ENCODE measurements around the gene ZNF280B.
"Not testable (repeated sequence)": the region's sequence is repeated elsewhere in the genome, so short reads cannot be mapped to it uniquely, and the experiment has no call there.

The ZNF280B gene

GRCh38 chr22:22469527-22469926, 39.0 kb downstream of the ZNF280B start:
- ChIA-PET POLR2A (no interaction called here), CTCF (no interaction called here)
- no peak for DNase-seq (ENCODE audit: extremely low spot score)
- TF ChIP-seq ELF4 (IDR thresholded peaks at IDR 0.05): no peak
- no peak for TF ChIP-seq FOXM1 (IDR thresholded peaks at IDR 0.05; ENCODE audit: borderline replicate concordance)
- TF ChIP-seq SP1 (IDR thresholded peaks at IDR 0.05): no peak
- no peak for TF ChIP-seq CTBP1 (IDR thresholded peaks at IDR 0.05; ENCODE audit: borderline replicate concordance)
- no peak for TF ChIP-seq LEF1 (IDR thresholded peaks at IDR 0.05; ENCODE audit: borderline replicate concordance)
- TF ChIP-seq PKNOX1 (IDR thresholded peaks at IDR 0.05): no peak
- no peak for TF ChIP-seq SUZ12 (IDR thresholded peaks at IDR 0.05)
- TF ChIP-seq FOXA1 (IDR thresholded peaks at IDR 0.05): no peak

GRCh38 chr22:22468794-22469469, 39.6 kb downstream of the ZNF280B start:
- POLR2A ChIA-PET: not testable (repeated sequence)

GRCh38 chr22:22467112-22467511, 41.4 kb downstream of the ZNF280B start:
- no peak for DNase-seq (ENCODE audit: extremely low spot score)
- ChIA-PET CTCF (no interaction called here), POLR2A (no interaction called here)

More at GRCh38 chr22:22468794-22469469, 39.6 kb downstream of the ZNF280B start:
- CTCF ChIA-PET; DNase-seq (ENCODE audit: extremely low spot score): not testable (repeated sequence)

GRCh38 chr22:22465782-22466181, 42.8 kb downstream of the ZNF280B start:
- DNase-seq (ENCODE audit: extremely low spot score): no peak
- CTCF ChIA-PET: no interaction called here
- POLR2A ChIA-PET: no interaction called here
- TF ChIP-seq LEF1 (IDR thresholded peaks at IDR 0.05; ENCODE audit: borderline replicate concordance) (no peak), BHLHE40 (IDR thresholded peaks at IDR 0.05; ENCODE audit: borderline replicate concordance) (no peak), FOXM1 (IDR thresholded peaks at IDR 0.05; ENCODE audit: borderline replicate concordance) (no peak), CTBP1 (IDR thresholded peaks at IDR 0.05; ENCODE audit: borderline replicate concordance) (no peak), ELF4 (IDR thresholded peaks at IDR 0.05) (no peak), FOXK2 (IDR thresholded peaks at IDR 0.05) (no peak), L3MBTL2 (conservative IDR thresholded peaks at IDR 0.05) (no peak), FOXA1 (IDR thresholded peaks at IDR 0.05) (no peak), TARDBP (IDR thresholded peaks at IDR 0.05) (no peak), PKNOX1 (IDR thresholded peaks at IDR 0.05) (no peak), ARNT (IDR thresholded peaks at IDR 0.05) (no peak), NFRKB (IDR thresholded peaks at IDR 0.05) (no peak), SUZ12 (IDR thresholded peaks at IDR 0.05) (no peak), HDGF (IDR thresholded peaks at IDR 0.05; ENCODE audit: borderline replicate concordance) (no peak), ZNF384 (IDR thresholded peaks at IDR 0.05) (no peak), SP1 (IDR thresholded peaks at IDR 0.05) (no peak)

More at GRCh38 chr22:22467112-22467511, 41.4 kb downstream of the ZNF280B start:
- no peak for TF ChIP-seq CTBP1 (IDR thresholded peaks at IDR 0.05; ENCODE audit: borderline replicate concordance)
- TF ChIP-seq L3MBTL2 (conservative IDR thresholded peaks at IDR 0.05): no peak
- no peak for TF ChIP-seq TARDBP (IDR thresholded peaks at IDR 0.05)
- TF ChIP-seq FOXM1 (IDR thresholded peaks at IDR 0.05; ENCODE audit: borderline replicate concordance): no peak
- no peak for TF ChIP-seq FOXK2 (IDR thresholded peaks at IDR 0.05)
- no peak for TF ChIP-seq PKNOX1 (IDR thresholded peaks at IDR 0.05)
- no peak for TF ChIP-seq SP1 (IDR thresholded peaks at IDR 0.05)
- no peak for TF ChIP-seq BHLHE40 (IDR thresholded peaks at IDR 0.05; ENCODE audit: borderline replicate concordance)
- TF ChIP-seq FOXA1 (IDR thresholded peaks at IDR 0.05): no peak
- TF ChIP-seq ARNT (IDR thresholded peaks at IDR 0.05): no peak
- TF ChIP-seq ZNF384 (IDR thresholded peaks at IDR 0.05): no peak
- no peak for TF ChIP-seq NFRKB (IDR thresholded peaks at IDR 0.05)
- TF ChIP-seq ELF4 (IDR thresholded peaks at IDR 0.05): no peak
- no peak for TF ChIP-seq LEF1 (IDR thresholded peaks at IDR 0.05; ENCODE audit: borderline replicate concordance)
- TF ChIP-seq HDGF (IDR thresholded peaks at IDR 0.05; ENCODE audit: borderline replicate concordance): no peak
- no peak for TF ChIP-seq SUZ12 (IDR thresholded peaks at IDR 0.05)

- no peak for DNase-seq (ENCODE audit: extremely low spot score)
- TF ChIP-seq CTBP1 (IDR thresholded peaks at IDR 0.05; ENCODE audit: borderline replicate concordance): no peak
- TF ChIP-seq PKNOX1 (IDR thresholded peaks at IDR 0.05): no peak
- no peak for TF ChIP-seq FOXA1 (IDR thresholded peaks at IDR 0.05)
- TF ChIP-seq FOXK2 (IDR thresholded peaks at IDR 0.05): no peak
- TF ChIP-seq NFRKB (IDR thresholded peaks at IDR 0.05): no peak
- no peak for TF ChIP-seq ARNT (IDR thresholded peaks at IDR 0.05)
- TF ChIP-seq L3MBTL2 (conservative IDR thresholded peaks at IDR 0.05): no peak
- no peak for TF ChIP-seq BHLHE40 (IDR thresholded peaks at IDR 0.05; ENCODE audit: borderline replicate concordance)
- TF ChIP-seq ELF4 (IDR thresholded peaks at IDR 0.05): no peak
- no peak for TF ChIP-seq SUZ12 (IDR thresholded peaks at IDR 0.05)
- no peak for TF ChIP-seq FOXM1 (IDR thresholded peaks at IDR 0.05; ENCODE audit: borderline replicate concordance)
- no peak for TF ChIP-seq TARDBP (IDR thresholded peaks at IDR 0.05)
- TF ChIP-seq SP1 (IDR thresholded peaks at IDR 0.05): no peak
- no peak for TF ChIP-seq HDGF (IDR thresholded peaks at IDR 0.05; ENCODE audit: borderline replicate concordance)
- CTCF ChIA-PET: interaction anchor here (1.1 to 1.2 kb wide), 3 partner anchors 111 to 391 kb away, joined by 4 to 5 read pairs (median 4); no protein-coding TSS in a partner anchor
- POLR2A ChIA-PET: no interaction called here
These were observed 43.4 kb downstream of the ZNF280B start for GRCh38 chr22:22465094-22465602.

All from HEK293T (cell line).